ENCODE data around the gene EIF1.

EIF1 gene

GRCh38 chr17:41723801-41724475, 35.3 kb downstream of the EIF1 start:
- Histone ChIP-seq H3K36me3 (ENCODE audit: control insufficient read depth, low read length) (no peaks in the 10 kb centered on the region), H3K9me3 (ENCODE audit: control insufficient read depth, insufficient read depth, low read length) (no peaks in the 10 kb centered on the region), H3K27ac (ENCODE audit: low read depth, low read length) (no peak overlapping the region), H3F3A (ENCODE audit: control insufficient read depth, insufficient read depth) (no peaks in the 10 kb centered on the region), H3K4me1 (ENCODE audit: control insufficient read depth, low read length) (peaks cover 14% of the 10 kb centered on the region), H4K20me1 (ENCODE audit: control insufficient read depth, insufficient read depth, low read depth, low read length) (no peaks in the 10 kb centered on the region), H3K79me2 (ENCODE audit: control insufficient read depth, low read length) (no peaks in the 10 kb centered on the region), H3K9me2 (replicated peaks; ENCODE audit: control insufficient read depth, low read length) (no peaks in the 10 kb centered on the region), H3K4me3 (ENCODE audit: low read length) (no peak overlapping the region), H3K4me2 (ENCODE audit: low read length) (no peak overlapping the region), H3K27me3 (ENCODE audit: control insufficient read depth, low read length) (no peaks in the 10 kb centered on the region)
- TF ChIP-seq CTCF (IDR thresholded peaks at IDR 0.05; ENCODE audit: low read depth, low read length, poor library complexity, severe bottlenecking), result no peak
- TF ChIP-seq EZH2phosphoT487 (IDR thresholded peaks at IDR 0.05; ENCODE audit: borderline replicate concordance, low read length), result no peak

- no peak for TF ChIP-seq CTCF (IDR thresholded peaks at IDR 0.05; ENCODE audit: low read depth, low read length, poor library complexity, severe bottlenecking)
- no peak for TF ChIP-seq EZH2phosphoT487 (IDR thresholded peaks at IDR 0.05; ENCODE audit: borderline replicate concordance, low read length)
- H3K9me3 ChIP-seq (ENCODE audit: control insufficient read depth, insufficient read depth, low read length), result no peaks in the 10 kb centered on the region
- H3K79me2 ChIP-seq (ENCODE audit: control insufficient read depth, low read length), result no peaks in the 10 kb centered on the region
These were observed 35.9 kb downstream of the EIF1 start for GRCh38 chr17:41724476-41725050.

GRCh38 chr17:41725134-41725533, 36.4 kb downstream of the EIF1 start:
- Histone ChIP-seq H3K27ac (ENCODE audit: low read depth, low read length) (no peak overlapping the region), H3K9me3 (ENCODE audit: control insufficient read depth, insufficient read depth, low read length) (no peaks in the 10 kb centered on the region), H3K4me3 (ENCODE audit: low read length) (no peak overlapping the region), H3K27me3 (ENCODE audit: control insufficient read depth, low read length) (no peaks in the 10 kb centered on the region), H3K9me2 (replicated peaks; ENCODE audit: control insufficient read depth, low read length) (no peaks in the 10 kb centered on the region), H3K36me3 (ENCODE audit: control insufficient read depth, low read length) (no peaks in the 10 kb centered on the region), H3K79me2 (ENCODE audit: control insufficient read depth, low read length) (no peaks in the 10 kb centered on the region), H3F3A (ENCODE audit: control insufficient read depth, insufficient read depth) (no peaks in the 10 kb centered on the region), H3K4me1 (ENCODE audit: control insufficient read depth, low read length) (peaks cover 14% of the 10 kb centered on the region), H3K4me2 (ENCODE audit: low read length) (no peak overlapping the region), H4K20me1 (ENCODE audit: control insufficient read depth, insufficient read depth, low read depth, low read length) (no peaks in the 10 kb centered on the region)
- TF ChIP-seq CTCF (IDR thresholded peaks at IDR 0.05; ENCODE audit: low read depth, low read length, poor library complexity, severe bottlenecking) (no peak), EZH2phosphoT487 (IDR thresholded peaks at IDR 0.05; ENCODE audit: borderline replicate concordance, low read length) (no peak)

More at GRCh38 chr17:41724476-41725050, 35.9 kb downstream of the EIF1 start:
- Histone ChIP-seq H3K36me3 (ENCODE audit: control insufficient read depth, low read length) (no peaks in the 10 kb centered on the region), H3K27me3 (ENCODE audit: control insufficient read depth, low read length) (no peaks in the 10 kb centered on the region), H3F3A (ENCODE audit: control insufficient read depth, insufficient read depth) (no peaks in the 10 kb centered on the region), H3K4me3 (ENCODE audit: low read length) (no peak overlapping the region), H3K9me2 (replicated peaks; ENCODE audit: control insufficient read depth, low read length) (no peaks in the 10 kb centered on the region), H3K4me2 (ENCODE audit: low read length) (no peak overlapping the region), H4K20me1 (ENCODE audit: control insufficient read depth, insufficient read depth, low read depth, low read length) (no peaks in the 10 kb centered on the region), H3K4me1 (ENCODE audit: control insufficient read depth, low read length) (peaks cover 14% of the 10 kb centered on the region), H3K27ac (ENCODE audit: low read depth, low read length) (no peak overlapping the region)
